Right hindlimb (tissue), 1 donor: Measurements from ENCODE around the gene NHEJ1.
"Not testable (repeated sequence)": the region's sequence is repeated elsewhere in the genome, so short reads cannot be mapped to it uniquely, and the experiment has no call there.

Source experiments
- DNase-seq: peaks from one replicate; pipeline ENCODE4 v3.0.0-alpha.2; 2018

The NHEJ1 gene

DNA sequence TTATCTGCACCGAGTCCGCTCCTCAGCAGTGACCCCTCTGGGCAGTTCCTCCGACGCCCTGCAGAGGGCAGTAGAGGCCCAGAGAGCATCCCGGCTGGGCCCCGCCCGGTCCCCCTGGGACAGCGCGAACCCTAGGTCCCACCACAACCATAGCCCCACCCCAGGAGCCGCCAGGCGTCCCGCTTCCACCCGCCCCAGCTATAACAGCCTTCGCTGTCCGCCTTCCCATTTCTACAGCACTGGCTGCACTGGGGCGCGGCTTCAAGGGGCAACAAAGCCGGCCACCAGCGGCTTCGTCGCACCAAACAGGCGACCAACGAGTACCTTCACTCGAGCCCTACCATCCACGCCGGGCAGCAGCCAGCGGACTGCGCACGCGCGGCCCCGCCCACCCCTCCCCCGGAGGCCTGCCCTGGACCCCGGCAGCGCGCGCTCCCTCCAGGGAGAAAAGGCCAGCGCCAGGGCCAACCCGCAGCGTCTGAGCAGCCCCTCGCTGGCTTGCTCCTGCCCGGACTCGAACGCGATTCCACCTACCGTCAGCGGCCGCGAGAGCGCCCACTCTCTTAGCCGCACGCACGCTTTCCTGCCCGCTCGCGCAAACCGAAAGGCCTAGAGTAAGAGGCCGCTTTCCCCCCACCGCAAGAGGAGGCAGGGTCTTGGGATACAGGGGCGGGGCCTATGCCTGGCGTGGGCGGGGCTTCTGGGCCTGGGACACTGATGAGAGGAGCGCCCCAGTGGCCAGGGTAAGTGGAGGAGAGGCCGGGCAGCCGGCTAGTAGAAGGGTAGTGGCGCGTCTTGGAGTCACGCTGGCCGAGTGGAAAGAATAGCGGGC, at the start of gene NHEJ1:
TSS of gene NHEJ1 (minus strand) at position 630 of the 832 bp plus-strand sequence. CDS start 2,453 bp downstream, outside the sequence.
- peak; percentile 96 for DNase-seq

DNA sequence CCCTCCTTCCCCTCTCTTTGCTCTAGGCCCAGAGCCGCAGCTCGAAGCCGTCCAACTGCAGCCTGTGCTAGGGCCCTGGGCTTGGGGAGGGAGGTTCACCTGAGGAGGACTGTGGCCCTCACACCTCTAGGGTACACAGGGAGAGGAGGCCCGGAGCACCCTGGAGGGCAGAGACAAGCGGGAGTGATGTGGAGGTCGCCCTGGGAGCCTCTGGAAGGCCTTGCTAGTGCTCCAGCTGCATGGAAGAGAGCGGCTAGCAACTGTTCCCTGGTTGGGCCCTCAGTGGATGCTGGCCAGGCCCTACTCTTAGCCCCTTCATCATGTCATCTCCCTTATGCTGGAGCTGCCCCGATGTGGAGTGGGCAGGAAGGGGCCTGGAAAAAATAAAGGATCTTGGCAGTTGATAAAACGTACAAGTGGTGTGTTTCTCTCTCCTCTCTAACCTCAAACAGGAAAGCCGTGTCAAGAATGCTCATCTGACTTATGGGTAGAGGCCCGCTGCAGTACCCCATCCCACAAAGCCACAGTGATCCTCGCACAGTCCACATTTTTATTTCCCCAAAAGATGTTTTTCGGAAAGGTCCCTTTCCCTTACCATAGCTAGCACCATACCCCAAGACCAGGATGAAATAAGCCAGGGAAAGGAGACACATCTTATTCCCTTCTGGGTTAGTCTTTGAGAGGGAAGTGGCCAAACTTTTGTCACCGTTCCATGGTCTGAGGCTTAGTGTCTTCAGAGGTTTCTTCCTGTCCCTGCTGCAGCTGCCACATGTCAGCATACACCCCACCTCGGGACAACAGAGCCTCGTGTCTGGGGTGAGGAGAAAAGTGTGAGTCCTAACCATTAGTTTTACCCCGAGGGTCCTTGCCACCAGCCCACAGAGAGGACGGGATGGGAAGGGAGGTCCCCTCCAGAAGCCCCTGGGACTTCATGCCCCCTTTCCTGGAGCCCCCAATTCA, 48.9 kb upstream of the NHEJ1 start:
- no peak for DNase-seq

GRCh38 chr2:219207884-219208740, 47.5 kb upstream of the NHEJ1 start:
- no peak for DNase-seq

GRCh38 chr2:219207134-219207883, 46.7 kb upstream of the NHEJ1 start:
- DNase-seq = no peak

DNA sequence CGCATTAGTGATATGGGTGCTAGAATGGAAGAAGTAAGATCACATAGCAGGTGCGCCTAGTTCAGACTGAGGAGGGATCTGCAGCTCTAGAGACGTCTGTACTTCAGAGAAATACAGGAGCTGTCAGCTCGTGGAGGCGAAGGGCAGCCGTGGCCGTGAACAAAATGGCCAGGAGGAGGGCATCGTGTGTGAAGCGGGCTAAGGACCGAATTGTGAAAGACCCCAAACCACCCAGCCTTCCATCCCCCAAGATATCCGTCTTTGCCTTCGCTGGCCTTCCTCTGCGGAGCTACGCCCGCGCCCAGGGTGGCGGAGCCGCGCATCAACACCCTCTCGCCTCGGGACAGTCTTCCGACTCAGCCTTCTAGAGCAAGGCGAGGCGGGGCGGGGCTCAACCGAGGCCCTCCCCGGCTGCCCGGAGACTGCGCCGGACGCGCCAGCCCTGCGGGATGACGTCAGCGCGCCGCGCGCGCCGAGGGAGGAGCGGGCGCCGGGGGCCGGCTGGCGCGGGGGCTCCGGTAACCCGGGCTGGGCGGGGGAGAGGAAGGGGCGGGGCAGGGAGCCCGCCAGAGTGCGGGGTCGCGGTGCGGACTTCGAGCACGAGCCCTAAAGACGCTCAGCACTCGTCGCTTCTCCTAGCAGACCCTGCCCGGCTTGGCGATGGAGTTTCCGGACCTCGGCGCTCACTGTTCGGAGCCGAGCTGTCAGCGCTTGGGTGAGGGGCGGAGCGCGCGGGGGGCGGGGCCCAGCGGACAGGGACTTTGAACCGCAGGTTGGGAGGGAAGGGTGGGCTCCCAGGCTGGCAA, 45.9 kb upstream of the NHEJ1 start, which contains the start of gene ZFAND2B:
TSS of gene ZFAND2B (plus strand) at position 455 of the 806 bp plus-strand sequence. CDS start at position 661, 206 bp downstream.
- peak; percentile 97 for DNase-seq

DNA sequence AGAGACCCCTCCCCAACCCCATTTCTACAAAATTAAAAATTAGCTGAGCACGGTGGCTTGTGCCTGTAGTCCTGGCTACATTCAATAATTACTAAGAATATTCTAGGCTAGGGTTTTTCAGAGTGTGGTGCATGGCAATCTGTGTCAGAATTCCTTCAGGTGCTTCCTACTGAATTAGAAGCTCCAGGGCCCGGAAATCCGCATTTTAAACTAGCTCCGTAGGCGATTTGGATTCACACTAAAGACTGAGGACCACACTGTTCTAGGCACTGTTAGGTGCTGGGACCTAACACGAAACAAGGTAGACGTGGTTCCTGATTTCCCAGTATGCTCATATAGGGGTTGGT, 45.3 kb upstream of the NHEJ1 start:
- DNase-seq = no peak

DNA sequence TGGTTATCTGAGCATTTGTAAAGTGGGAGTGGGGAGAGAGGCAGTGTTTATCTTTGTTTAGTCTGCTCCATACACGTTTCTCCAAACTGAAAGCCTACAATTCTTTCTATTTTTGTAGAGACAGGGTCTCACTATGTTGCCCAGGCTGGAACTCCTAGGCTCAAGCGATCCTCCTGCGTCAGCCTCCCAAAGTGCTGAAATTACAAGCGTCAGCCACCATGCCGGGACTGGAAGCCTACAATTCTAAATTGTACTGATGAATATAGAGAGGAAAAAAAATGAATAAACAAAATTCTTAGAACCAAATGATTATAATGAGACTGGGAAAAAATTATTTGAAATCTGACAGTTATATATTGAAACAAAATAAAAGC, 44.5 kb upstream of the NHEJ1 start:
- no peak for DNase-seq

DNA sequence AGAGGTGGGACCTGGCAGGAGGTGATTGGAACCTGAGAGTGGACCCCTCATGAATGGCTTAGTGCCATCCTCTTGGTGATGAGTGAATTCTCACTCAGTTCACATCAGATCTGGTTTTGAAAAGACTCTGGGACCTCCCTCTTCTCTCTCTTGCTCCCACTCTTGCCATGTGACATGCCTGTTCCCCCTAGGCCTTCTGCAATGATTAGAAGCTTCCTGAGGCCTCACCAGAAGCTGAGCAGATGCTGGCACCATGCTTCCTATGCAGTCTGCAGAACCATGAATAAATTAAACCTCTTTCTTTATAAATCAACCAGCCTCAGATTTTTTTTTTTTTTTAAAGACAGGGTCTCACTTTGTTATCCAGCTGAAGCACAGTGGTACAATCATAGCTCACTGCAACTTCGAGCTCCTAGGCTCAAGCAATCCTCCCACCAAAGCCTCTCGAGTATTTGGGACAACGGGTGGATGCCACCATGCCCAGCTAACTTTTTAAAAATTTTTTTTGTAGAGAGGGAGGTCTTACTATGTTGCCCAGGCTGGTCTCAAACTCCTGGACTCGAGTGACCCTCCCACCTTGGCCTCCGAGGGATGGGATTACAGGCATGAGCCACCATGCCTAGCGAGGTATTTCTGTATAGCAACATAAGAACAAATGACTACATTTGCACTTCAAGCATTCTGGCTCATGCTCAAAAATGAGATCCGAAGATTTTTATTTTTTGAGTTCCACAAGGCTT, 44.0 kb upstream of the NHEJ1 start:
- DNase-seq = no peak

DNA sequence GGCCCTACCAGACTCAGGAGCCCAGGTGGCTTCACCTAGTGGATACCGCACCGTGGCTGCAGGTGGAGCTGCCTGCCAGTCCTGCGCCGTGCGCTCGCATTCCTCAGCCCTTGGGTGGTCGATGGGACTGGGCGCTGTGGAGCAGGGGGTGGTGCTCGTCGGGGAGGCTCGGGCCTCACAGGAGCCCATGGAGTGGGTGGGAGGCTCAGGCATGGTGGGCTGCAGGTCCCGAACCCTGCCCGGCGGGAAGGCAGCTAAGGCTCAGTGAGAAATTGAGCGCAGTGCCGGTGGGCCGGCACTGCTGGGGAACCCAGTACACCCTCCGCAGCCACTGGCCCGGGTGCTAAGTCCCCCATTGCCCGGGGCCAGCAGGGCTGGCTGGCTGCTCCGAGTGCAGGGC, 40.7 kb upstream of the NHEJ1 start:
- DNase-seq = not testable (repeated sequence)

GRCh38 chr2:219200502-219201326, 40.1 kb upstream of the NHEJ1 start:
- DNase-seq = not testable (repeated sequence)

GRCh38 chr2:219199470-219200211, 39.0 kb upstream of the NHEJ1 start:
- DNase-seq = no peak

DNA sequence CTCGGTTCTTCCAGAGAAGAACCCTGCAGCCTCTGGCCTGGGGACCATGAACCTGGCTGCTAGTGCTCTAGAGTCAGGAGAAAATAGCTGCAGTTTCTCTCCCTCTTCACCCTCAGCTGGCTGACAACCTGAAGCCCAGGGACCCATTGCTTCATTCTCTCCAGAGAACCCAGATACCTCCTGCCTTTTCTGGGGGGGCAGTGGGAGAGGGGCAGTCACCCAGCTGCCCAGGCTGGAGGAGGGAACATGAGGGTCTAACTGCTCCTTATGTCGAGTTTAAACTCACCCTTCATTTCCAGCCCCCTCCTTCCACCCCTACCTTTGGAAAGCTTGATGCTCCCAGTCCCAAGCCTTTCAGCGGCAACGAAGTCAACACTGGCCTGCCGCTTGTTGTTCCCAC, 38.4 kb upstream of the NHEJ1 start:
- no peak for DNase-seq

DNA sequence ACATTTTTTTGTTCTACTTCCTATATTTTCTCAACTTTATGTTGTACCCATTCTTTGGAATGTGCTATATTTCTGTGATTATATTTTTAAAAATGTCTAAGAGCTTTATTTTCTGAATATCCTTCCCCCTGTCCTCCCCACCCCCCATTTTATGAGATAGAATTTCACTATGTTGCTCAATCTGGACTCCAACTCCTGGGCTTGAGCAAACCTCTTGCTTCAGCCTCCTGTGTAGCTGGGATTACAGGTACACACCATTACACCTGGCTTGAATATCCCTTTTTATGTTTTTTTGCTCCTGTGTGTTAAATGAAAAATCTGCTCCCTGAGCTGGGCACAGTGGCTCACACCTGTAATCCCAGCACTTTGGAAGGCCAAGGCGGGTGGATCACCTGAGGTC, 36.8 kb upstream of the NHEJ1 start:
- no peak for DNase-seq

DNA sequence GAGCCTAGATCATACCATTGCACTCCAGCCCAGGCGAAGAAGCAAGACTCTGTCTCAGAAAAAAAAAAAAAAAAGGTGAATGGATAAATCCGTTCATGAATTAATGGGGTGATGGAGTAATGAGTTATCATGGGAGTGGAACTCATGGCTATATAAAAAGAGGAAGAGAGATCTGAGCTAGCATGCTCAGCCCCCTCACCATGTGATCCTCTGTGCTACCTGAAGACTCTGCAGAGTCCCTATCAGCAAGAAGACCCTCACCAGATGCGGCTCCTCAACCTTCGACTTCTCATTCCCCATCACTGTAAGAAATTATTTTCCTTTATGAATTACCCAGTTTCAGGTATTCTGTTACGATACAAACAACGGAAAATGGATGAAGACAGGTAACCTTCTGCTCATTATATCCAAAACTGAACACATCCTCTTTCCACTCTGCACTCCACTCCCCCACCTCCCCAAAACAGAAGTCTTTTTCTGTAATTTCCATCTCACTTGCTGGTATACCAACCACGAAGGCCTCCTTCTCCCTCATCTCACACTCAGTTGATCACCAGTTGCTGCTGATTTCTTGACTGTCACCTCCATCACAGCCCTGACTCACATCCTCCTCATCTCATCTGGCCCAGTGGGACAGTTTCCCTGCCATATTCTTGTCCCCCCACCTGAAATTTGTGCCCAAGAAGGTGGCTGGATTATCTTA, 26.3 kb upstream of the NHEJ1 start:
- no peak for DNase-seq

GRCh38 chr2:219184121-219184520, 23.5 kb upstream of the NHEJ1 start:
- no peak for DNase-seq

GRCh38 chr2:219183151-219183772, 22.6 kb upstream of the NHEJ1 start:
- no peak for DNase-seq
